Cerebellar cortex (tissue), 1 donor: ENCODE data around the gene CDC5L.
"Not testable (repeated sequence)": the region's sequence is repeated elsewhere in the genome, so short reads cannot be mapped to it uniquely, and the experiment has no call there.

Source experiments
- DNase-seq: peaks from one replicate; pipeline ENCODE4 v3.0.0-alpha.2; 2015; ENCODE audit warnings: low spot score

Gene CDC5L

DNA sequence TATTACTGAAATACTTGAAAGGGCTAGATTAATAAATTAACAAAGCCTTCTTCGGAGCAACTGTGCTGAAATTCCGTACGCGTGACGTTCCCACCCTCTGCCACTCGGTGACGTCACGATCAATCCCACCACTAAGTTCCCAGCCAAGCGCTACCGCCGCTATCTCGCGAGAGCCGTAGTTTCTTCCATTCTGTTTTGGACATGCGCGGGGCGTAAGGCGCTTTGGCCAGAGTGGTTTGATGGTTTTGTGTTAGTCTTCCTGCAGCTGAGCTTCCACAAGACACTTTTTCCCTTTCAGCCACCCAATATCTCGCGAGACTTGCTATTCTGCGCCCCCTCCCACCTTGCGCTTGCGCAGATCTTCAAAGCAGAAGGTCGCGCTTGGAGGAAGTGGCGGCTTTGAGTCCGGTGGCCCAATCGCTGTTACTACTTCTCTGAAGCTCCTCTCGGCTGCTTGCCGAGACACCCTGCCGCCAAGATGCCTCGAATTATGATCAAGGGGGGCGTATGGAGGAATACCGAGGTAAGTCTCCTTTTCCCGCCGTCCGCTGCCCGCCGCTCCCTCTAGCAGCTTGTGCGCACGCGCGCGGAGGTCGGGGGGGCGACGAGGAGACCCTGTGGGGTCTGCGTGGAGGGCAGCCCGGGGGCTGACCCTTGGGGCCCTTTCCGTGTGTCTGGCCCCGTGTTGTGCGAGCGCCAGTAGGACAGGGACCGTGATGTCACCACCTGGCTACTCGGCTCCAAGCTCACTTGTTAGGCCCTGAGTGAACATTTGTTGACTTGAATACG, at the start of gene CDC5L:
CDC5L (plus strand) TSS at position 361 of the 789 bp plus-strand sequence; CDS start at position 479, 118 bp downstream.
- peak; percentile 99 for DNase-seq

DNA sequence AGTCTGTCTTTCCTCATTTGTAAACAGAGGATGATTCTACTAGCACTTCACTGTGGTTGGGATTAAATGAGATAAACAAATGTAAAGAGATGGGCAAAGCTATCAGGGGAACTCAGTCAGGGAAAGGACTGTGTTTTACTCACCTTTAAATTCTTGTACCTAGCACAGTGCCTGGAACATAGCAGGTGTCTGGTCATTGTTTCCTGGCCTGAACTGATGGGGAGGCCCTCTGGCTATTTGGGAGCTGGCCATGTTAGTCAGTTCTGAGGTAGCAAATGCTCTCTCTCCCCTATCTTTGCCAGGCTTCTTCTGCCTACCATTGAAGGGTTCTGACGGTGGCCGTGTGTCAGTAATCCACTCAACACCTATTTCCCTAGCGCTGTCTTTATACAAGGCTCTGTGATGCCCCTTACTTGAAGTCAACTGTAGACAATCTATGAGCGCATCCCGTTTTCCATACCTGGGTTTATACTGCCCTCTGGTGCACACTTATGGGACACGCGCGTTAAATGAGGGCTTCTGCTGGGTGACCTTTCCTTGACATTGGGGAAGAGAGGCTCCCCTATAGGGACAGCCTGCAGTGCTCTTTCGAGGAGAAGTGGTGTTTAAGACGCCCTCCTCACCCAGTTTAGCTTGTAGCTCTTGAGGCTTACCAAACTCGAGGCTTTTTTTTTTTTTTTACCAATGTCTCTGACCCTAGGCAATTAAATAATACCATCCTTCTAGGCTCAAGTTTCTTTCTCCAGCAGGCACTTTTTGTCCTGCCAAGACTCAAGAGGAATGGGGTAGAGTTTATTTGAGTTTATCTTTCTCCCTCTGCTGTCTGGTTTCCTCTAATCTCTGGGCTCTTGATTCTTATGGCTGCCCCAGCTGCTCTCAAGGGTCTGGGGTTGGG, 49.0 kb upstream of the CDC5L start:
- DNase-seq: peak; percentile 90

DNA sequence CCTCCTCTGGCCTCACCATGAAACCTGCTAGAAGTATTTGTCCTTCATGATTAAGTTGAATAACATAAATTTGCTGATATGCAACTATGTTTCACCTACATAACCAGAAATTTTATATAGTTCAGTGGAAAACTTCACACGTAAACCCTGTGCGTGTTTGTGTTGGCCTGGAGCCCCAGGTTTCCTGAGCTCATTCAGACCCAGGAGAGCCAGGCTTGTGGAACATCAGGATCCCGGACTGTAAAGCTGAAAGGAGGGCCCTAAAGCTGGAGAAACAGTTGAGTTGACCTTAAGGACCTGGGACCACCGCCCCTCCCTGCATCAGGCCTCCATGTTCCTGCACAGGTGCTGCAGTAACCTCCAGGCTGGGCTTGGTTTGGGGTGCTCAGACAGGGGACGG, 48.2 kb upstream of the CDC5L start:
- DNase-seq: no peak

DNA sequence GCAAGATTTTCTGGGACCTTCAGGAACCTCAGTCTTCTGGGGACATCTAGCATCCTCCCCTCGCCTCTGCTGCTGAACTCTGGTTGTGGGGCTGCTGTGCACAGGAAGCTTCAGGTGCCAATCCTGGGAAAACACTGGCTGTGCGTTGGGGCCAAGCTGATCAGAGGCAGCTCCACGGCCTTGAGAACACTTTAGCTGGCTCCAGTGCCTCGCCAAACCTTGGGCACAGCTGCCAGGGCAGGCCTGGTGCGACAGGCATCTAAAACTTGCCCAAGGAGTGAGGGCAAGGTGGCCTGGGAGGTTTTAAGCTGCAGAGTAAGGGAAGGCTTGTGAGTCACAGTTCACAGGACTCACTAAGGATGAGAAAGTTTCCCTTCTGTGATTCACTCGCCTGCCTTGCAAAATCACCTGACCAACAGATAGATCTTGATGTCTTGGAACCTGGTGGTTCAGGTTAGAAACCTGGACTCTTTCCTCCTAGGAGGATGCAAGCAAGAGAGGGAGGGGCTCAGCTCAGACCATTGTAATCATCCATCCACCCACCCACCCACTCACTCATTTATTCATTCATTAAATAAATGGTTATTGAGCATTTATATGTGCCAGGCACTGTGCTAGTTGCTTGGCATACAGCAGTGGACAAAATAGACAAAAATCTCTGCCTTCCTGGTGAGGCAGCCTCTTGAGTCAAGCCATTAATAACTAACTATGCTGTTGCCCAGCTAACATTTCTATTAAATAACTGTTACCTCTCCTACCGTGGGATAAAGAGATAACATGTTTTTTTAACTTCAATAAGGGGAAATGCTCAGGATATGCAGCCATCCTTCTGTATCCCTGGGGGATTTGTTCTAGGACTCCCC, 47.5 kb upstream of the CDC5L start:
- no peak for DNase-seq

DNA sequence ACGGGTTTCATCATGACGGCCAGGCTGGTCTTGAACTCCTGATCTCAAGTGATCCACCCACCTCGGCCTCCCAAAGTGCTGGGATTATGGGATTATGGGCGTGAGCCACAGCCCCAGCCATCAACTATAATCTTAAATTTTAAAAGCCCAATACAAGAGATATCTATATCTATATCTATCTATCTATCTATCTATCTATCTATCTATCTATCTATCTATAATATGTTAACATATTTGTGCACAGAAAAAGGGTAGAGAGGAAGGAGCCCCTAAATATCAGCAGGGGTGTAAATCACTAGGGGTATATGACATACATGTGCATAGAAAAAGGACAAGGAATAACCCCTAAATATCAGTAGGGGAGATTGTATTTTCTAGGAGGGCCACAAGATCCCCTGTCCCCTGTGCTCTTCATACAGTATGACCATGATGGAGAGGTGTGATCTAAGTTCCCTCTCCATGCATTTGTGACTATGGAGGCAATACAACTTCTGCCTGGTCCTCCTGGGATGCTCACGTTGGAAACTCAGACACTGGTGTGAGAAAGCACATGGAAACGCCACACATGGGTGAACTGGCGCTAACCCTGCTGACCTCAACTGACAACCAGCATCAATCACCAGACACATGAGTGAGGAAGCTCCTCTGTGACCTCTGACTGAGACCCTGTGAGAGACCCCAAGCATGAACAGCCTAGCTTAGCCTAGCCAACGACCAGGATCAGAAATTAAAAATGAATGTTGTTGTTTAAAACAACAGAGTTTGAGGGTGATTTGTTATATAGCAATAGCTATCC, 46.2 kb upstream of the CDC5L start:
- no peak for DNase-seq

DNA sequence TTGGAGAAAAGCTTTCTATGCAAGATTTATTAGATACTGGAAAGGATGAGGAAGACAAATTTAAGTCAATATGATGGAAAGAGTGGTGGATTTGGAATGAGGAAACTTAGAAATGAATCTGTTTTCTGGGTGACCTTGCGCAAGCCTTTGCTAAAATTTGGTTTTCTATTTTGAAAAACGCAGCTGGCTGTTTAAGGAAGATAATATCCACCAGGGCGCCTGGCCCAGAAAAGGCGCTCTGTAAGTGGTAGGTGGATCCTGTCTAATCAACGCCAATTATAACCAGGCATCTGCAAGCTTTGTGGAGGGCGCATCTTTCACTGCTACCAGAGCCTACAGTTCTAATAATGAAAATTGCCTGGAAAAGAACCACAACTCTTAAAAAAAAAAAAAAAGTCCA, 45.5 kb upstream of the CDC5L start:
- DNase-seq: no peak

DNA sequence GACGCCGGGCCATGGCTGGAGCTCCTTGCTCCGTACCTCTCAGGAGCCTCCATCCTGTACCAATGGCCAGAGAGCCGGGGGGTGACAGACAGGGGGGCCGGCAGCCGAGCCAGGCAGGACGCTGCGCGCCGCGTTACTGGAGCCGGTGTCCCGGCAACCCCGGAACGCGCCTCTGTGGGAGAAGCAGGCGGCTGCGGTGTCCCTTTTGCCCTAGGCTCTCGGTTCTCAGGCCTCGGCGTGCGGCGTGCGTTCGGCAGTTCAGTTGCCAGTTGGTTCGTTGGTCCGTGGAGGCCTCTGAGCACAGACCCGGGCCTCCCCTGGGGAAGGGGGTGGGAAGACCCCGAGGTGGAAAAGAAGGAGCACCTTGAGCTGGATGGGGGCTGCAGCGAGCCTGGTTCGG, 45.0 kb upstream of the CDC5L start, which contains the start of gene SPATS1:
SPATS1 (plus strand) TSS at position 162 of the 400 bp plus-strand sequence. CDS start 446 bp downstream, outside the sequence.
- no peak for DNase-seq

DNA sequence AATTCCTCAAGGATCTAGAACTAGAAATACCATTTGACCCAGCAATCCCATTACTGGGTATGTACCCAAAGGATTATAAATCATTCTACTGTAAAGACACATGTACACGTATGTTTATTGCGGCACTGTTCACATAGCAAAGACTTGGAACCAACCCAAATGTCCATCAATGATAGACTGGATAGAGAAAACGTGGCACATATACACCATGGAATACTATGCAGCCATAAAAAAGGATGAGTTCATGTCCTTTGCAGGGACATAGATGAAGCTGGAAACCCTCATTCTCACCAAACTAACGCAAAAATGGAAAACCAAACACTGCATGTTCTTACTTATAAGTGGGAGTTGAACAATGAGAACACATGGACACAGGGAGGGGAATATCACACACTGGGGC, 40.7 kb upstream of the CDC5L start:
- not testable (repeated sequence) for DNase-seq

DNA sequence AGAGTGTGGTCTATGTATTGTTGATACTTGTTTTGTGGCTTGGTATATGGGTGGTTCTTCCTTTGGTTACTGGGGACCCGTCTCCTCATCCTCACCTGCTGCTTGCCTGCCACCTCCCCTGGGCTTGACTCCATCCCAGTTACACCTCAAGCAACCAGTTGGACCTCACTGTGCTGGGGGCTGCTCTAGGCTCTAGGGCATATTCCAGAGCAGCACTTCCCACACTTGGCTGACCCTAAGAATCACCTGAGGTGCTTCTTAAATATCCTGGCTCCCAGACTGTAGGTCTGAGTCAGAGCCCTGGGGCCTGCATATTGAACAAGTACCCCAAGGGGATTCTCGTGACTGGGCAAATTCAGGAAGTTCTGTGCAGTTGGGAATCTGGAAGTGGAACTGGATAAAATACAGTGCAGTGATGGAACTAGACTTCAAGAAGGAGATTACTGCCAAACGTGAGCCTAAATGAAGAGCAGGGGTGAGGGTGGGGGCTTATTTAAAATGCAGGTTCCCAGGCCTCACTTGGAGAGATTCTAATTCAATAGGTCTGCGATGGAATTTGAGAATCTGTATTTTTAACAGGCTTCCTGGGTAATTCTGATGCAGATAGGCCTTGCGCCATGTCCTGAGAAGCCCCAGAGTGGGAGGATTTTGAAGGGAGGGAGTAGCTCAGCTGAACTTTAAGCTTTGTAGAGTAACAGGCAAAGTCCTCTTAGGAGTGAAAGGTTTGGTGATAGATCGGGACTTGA, 37.4 kb upstream of the CDC5L start:
- DNase-seq: no peak

DNA sequence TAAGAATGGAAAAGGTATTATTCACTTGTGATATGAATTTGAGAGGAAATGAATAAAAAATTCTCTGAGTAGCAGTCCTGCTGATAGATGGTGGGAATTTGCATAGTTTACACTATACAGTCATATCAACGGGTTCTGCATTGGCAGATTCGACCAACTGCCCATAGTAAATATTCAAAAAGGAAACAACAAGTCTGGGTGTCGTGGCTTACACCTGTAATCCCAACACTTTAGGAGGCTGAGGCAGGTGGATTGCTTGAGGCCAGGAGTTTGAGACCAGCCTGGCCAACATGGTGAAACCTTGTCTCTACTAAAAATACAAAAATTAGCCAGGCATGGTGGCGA, 36.9 kb upstream of the CDC5L start:
- not testable (repeated sequence) for DNase-seq

DNA sequence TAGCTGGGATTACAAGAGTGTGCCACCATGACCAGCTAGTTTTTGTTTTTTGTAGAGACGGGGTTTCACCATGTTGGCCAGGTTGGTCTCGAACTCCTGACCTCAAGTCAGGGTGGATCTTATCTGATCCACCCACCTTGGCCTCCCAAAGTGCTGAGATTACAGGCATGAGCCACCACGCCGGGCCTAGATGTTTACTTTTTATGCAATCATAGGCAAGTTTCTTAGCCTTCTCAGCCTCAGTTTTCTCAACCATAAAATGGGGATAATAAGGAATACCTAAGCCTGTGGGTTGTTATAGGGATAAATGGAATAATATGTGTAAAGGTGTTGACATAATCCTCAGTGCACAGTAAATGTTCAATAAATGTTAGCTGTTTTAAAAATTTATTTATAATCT, 35.2 kb upstream of the CDC5L start:
- DNase-seq: no peak

DNA sequence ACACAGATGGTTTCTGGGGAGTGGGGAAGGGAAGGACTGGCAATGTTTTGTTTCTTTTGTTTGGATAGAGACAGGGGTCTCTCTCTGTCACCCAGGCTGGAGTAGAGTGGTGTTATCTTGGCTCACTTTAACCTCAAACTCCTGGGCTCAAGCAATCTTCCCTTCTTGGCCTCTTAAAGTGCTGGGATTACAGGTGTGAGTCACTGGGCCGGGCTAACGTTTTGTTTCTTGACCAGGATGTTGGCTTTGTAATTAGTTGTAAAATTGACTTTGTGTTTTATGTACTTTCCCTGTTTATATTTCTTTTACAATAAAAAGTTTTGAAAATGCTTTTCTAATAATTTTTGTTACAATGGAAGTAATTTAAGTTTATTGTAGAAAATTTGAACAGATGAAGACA, 34.2 kb upstream of the CDC5L start:
- no peak for DNase-seq

DNA sequence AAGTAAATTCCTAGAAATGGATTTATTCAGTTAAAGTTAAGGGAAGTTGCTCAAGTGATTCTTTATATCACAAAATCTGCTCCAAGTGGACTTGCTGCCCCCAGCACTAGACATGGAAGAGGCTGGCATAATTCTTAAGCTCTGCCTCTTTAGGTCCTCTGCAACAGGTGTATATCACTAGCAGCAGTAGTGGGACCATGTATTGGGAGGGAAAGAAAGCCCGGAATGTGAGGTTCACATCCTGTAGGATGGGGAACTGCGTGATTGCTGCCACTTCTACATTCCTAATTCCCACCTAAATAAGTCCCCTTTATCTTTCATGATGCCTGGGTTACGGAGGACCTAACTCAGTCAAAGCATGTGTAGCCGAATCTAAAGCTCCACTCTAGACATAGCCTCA, 31.9 kb upstream of the CDC5L start:
- no peak for DNase-seq

DNA sequence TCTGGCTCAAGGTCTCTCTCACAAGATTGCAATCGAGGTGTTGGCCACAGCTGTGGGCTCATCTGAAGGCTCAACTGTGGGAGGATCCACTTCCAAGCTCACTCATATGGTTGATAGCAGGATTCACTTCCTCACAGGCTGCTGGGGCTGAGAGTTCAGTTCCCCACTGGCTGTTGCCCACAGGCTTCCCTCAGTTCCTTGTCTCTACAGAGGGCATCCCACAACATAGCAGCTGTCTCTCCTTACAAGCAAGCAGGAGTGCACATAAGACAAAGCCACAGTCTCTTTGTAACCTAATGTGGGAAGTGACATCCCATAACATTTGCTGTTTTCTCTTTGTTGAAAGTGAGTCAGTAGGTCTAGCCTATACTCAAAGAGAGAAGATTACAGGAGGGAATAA, 31.0 kb upstream of the CDC5L start:
- no peak for DNase-seq

DNA sequence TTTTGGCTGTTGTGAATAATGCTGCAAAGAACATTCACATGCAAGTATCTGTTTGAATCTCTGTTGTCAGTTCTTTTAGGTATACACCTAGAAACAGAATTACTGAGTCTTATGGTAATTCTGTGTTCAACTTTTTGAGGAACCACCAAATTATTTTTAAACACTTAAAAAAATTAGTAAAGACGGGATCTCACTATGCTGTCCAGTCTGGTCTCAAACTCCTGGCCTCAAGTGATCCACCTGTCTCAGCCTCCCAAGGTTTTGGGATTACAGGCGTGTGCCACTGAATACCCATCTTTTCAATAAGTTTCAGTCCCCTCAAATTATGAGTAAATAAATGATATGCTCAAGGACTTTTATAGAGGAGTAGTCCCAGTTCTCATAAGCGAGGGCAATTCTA, 27.5 kb upstream of the CDC5L start:
- DNase-seq: no peak

DNA sequence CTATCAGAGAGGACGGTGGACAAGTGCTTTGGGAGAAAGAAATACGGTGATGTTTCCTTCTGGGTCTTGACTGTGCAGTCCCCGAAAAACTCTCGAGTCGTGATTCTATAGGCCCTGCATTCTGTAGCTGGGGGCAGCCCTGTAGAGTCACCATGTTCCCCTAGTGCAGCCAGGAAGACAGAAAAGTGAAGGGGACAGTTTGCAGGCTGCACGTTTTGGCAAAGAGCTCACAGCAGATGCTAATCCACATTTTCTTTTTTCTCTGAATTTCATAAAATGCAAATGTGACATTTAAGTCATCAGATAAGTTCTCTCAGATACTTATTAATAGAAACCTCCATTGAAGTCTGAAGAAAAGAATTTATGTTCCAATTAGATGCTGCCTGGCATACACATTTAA, 25.6 kb upstream of the CDC5L start:
- no peak for DNase-seq

DNA sequence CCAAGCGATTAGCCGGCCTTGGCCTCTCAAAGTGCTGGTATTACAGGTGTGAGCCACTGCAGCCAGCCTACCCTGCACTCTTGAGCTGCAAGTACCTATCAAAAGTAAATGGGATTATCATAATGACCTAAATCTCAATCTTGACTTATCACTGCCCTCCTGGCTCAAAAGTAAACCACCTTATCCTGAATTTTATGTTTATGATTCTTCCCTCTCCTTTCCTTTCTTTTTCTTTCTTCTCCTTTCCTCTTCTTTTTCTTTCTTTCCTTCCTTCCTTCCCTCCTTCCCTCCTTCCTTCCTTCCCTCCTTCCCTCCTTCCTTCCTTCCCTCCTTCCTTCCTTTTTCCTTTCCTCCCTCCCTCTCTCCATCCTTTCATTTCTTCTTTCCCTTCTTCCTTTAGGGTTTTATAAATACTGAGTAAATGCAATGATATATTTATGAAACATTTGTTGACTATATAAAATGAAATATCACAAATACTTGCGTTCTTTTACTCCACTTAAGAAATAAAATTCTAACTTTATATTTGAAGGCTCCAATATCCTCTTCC, 24.1 kb upstream of the CDC5L start:
- no peak for DNase-seq

DNA sequence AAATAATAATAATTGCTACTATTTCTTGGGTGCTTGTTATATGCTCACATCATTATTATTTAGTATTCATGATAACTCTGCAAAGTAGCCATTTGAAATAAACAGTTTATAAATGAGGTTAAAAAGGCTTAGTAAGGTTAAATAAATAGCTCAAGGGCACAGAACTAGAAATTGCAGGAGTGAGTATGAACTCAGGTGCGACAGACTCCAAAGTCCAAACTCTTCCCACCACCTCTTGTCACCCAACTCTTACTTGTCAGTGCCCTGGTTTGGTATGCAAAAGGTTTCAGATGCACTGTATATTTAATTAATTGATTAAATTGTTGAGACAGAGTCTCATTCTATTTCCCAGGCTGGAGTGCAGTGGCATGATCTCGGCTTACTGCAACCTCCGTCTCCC, 20.7 kb upstream of the CDC5L start:
- no peak for DNase-seq

DNA sequence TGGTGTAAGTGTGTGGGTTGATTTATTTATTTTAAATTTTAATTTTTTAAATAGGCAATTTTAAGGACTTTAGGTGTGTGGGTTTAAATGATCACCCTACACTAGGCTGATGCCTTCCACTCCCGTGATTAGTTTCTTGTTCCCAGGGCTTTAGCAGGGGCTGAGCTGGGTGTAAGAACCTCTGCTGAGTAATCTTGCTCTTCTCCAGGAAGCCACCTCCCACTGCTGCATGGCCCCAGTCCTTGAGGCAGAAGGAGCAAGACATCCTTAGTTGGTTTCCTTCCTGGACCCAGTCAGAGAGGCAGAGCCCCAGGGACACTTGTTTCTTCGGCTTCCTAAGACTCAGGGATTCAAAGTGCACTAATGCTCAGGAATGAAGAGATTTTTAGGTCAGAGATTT, 19.8 kb upstream of the CDC5L start:
- DNase-seq: no peak

DNA sequence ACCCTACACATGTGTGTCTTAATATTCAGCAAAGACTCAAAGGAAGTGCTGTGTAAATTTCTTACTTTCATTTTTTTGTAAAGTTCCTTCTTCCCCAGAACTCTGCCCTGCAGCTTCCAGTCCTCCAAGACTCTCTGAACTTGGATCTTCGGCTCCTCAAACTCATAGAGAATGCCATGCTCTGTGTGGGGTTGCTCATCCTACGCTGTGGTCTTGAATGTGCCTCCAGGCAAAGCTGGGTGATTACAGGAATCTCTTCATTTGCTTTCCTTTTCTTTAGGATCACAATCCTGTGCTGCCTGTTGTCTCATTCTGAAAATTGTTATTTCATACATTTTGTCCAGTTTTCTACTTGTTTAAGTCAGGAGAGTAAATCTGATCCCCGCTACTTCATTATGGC, 14.5 kb upstream of the CDC5L start:
- no peak for DNase-seq
